Esophagus mucosa (tissue), 1 donor: Measurements from ENCODE around the gene GJA4. TPM values are rescaled to one million over a fixed set of nuclear protein-coding genes. Genes with fewer than 3 reads are reported as not detected.
"Not testable (repeated sequence)": the region's sequence is repeated elsewhere in the genome, so short reads cannot be mapped to it uniquely, and the experiment has no call there.

ENCODE experiments used
- ATAC-seq: fragments of 200-7000 bp; cut with Tn5 transposase; one replicate; pipeline ENCODE4 v1.9.1; 2020
- total RNA-seq: library from RNA; stranded (reverse); gene quantifications from one replicate; pipeline ENCODE4 v1.2.4, GENCODE V29; 2023
- donor health status: DM: yes; HTN: yes; CAD: no.

Gene GJA4
- total RNA-seq, 1 donor from 2014 or later: 2.0 TPM

DNA sequence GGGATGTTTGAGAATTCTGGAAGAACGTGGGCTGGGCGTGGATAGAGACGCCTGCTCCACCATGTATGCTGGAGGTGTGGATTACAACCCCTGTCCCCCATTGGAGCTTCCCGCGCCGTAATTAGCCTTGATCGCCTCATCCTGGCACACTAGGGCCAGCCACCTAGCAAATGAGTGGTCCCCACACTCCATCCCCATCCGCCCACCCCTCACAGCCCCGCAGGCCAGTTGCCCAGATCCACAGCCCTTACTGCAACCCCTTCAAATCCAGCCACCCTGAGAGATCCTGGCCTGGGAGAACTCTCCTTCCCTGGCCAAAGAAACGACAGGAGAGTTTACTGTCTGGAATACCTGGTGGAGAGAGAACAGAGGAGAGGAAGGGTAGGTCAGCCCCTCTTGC is 375 bp upstream of the GJA4 start:
- no peak for ATAC-seq

DNA sequence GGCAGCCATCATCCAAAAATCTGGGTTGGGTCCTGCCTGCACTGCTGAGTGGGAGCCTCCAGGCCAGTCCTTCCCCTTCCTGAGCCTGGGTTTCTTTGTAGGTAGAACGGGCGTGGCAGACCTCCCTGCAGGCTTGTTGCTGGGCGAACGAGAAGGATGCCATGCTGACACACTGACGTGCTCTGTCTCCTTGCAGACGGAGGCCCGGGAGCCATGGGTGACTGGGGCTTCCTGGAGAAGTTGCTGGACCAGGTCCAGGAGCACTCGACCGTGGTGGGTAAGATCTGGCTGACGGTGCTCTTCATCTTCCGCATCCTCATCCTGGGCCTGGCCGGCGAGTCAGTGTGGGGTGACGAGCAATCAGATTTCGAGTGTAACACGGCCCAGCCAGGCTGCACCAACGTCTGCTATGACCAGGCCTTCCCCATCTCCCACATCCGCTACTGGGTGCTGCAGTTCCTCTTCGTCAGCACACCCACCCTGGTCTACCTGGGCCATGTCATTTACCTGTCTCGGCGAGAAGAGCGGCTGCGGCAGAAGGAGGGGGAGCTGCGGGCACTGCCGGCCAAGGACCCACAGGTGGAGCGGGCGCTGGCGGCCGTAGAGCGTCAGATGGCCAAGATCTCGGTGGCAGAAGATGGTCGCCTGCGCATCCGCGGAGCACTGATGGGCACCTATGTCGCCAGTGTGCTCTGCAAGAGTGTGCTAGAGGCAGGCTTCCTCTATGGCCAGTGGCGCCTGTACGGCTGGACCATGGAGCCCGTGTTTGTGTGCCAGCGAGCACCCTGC is 1.4 kb downstream of the GJA4 start:
- ATAC-seq: peak; percentile 67

DNA sequence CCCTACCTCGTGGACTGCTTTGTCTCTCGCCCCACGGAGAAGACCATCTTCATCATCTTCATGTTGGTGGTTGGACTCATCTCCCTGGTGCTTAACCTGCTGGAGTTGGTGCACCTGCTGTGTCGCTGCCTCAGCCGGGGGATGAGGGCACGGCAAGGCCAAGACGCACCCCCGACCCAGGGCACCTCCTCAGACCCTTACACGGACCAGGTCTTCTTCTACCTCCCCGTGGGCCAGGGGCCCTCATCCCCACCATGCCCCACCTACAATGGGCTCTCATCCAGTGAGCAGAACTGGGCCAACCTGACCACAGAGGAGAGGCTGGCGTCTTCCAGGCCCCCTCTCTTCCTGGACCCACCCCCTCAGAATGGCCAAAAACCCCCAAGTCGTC is 2.0 kb downstream of the GJA4 start:
- no peak for ATAC-seq

- ATAC-seq: no peak
Measured at GRCh38 chr1:34795916-34796315, 3.1 kb downstream of the GJA4 start.

DNA sequence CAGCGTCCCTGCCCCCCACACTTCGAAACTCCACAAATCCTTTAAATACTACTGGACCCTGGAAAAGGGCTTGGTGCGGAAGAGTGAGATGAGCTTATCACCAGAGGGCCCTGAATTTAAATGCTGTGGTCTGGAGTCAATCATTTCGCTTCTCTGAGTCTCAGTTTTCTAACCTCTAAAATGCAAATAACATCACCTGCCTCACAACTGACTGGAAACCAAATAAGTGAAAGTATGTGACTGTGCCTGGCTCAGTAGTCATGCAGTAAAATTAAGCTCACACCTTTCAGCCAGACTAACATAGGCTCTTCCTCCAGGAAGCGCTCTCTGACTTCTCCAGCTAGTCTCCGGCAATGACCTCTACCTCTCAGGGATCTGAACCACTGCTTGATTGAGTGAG is 4.2 kb downstream of the GJA4 start:
- no peak for ATAC-seq

DNA sequence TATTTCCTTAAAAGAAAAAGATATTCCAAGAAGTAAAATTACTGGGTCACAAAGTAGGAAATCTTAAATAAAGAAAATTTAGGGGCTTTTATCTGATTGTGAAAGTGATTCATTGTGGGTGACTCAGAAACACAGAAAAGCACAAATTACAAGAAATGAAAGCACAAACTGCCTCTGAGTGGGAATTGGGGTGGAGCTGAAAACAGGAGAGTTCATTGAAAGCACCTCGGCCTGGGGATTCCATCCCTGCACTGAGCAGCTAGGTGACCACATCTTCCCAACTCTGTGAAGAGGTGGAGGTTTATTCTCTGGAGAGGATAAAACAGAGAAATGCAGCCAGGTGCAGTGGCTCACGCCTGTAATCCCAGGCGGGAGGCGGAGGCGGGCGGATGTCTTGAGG is 7.4 kb downstream of the GJA4 start:
- ATAC-seq: no peak

GRCh38 chr1:34803770-34804169 is 11.0 kb downstream of the GJA4 start:
- no peak for ATAC-seq

DNA sequence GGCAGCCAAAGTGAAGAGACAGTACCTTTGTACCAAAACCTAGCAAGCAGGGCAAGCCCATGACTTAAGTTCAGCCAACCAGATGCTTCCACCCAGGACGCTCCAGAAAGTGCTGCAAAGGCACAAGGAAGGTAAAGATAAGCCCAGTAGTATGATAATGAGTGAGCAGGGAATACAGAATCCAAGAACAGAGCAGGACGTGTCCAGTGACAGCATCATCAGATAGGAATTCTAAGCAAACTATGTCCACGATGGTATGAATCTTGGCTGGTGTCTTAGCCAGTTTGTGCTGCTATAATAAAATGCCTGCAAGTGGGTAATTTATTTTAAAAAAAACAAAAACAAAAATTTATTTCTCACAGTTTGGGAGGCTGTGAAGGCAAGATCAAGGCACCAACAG is 13.6 kb downstream of the GJA4 start:
- ATAC-seq: no peak

GRCh38 chr1:34808051-34808810 is 15.4 kb downstream of the GJA4 start:
- no peak for ATAC-seq

DNA sequence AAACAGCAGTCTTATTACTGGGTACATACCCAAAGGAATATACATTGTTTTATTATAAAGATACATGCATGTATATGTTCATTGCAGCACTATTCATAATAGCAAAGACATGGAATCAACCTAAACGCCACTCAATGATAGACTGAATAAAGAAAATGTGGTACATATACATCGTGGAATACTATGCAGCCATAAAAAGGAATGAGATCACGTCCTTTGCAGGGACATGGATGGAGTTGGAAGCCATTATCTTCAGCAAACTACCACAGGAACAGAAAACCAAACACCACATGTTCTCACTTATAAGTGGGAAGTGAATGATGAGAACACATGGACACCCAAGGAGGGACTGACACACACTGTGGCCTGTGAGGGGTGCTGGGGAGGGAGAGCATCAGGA is 18.0 kb downstream of the GJA4 start:
- not testable (repeated sequence) for ATAC-seq

- ATAC-seq: no peak
Measured at GRCh38 chr1:34816332-34816731, 23.5 kb downstream of the GJA4 start.

GRCh38 chr1:34816778-34817177 is 24.0 kb downstream of the GJA4 start:
- no peak for ATAC-seq

DNA sequence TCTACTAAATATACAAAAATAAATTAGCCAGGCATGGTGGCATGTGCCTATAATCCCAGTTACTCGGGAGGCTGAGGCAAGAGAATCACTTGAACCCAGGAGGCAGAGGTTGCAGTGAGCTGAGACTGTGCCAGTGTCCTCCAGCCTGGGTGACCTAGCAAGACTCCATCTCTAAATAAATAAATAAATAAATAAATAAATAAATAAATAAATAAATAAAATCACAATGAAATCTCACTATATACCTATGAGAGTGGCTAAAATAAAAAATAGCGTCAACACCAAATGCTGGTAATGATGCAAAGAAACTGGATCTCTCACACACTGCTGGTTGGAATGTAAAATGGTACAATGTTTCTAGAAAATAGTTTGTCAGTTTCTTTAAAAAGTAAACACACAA is 26.1 kb downstream of the GJA4 start:
- not testable (repeated sequence) for ATAC-seq

GRCh38 chr1:34822202-34822601 is 29.4 kb downstream of the GJA4 start:
- ATAC-seq: no peak

GRCh38 chr1:34824817-34825454 is 32.1 kb downstream of the GJA4 start:
- ATAC-seq: no peak

- ATAC-seq: no peak
Measured at GRCh38 chr1:34825455-34826091, 32.8 kb downstream of the GJA4 start.

- ATAC-seq: no peak
Measured at GRCh38 chr1:34827341-34827941, 34.6 kb downstream of the GJA4 start.

GRCh38 chr1:34828611-34829010 is 35.8 kb downstream of the GJA4 start:
- ATAC-seq: no peak

DNA sequence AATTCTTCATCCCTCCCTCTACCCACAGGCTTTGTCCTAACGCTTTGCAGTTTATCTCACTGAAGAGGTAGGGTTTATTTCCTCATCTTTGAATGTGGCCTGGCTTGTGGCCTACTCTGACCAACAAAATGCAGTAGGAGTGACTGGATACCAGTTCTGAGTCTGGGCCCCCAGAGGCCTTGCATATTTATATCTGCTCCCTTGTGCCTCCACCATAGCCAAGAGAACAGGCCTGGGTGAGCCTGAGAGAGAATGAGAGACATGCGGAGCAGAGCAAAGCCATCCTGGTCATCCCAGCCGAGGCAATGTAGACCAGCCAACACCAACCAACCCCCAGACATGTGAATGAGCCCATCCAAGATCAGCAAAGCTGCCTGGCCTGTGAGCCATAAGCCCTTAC is 36.5 kb downstream of the GJA4 start:
- no peak for ATAC-seq

- ATAC-seq: no peak
Measured at GRCh38 chr1:34831721-34832246, 39.0 kb downstream of the GJA4 start.

GRCh38 chr1:34833711-34834110 is 40.9 kb downstream of the GJA4 start:
- ATAC-seq: no peak

GRCh38 chr1:34839526-34840305 is 46.9 kb downstream of the GJA4 start:
- ATAC-seq: no peak
